ENCODE results near the gene RNU6-9. TPM values are rescaled to one million over a fixed set of nuclear protein-coding genes. Genes with fewer than 3 reads are reported as not detected.

RNU6-9 gene
- total RNA-seq, 1 donor from 2014 or later: not detected

DNA sequence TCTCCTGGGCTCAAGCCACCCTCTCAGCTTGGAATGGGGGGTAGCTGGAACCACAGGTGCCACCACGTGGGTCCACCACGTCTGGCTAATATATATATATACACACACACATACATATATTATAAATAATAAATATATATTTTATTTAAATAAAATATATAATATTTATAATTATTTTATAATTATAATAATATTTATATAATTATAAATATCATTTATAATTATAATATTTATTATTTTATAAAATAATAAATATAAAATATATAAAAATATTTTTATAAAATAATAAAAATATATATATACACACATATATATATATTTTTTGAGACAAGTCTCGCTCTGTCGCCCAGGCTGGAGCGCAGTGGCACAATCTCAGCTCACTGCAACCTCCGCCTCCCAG lies 38.7 kb upstream of the RNU6-9 start:
- DNase-seq: no peak
- no peak overlapping the region for H3K27ac ChIP-seq
- peaks cover 19% of the 10 kb centered on the region for H3K27me3 ChIP-seq
- intact Hi-C loops (cut with DNase I): loop anchor here (10.0 kb wide), 1 partner anchor 90 kb away; no protein-coding TSS in a partner anchor
- peaks cover 17% of the 10 kb centered on the region for H3K4me1 ChIP-seq
- no peak for ATAC-seq
- H3K4me3 ChIP-seq: no peak overlapping the region
- TF ChIP-seq, protein P1, sequence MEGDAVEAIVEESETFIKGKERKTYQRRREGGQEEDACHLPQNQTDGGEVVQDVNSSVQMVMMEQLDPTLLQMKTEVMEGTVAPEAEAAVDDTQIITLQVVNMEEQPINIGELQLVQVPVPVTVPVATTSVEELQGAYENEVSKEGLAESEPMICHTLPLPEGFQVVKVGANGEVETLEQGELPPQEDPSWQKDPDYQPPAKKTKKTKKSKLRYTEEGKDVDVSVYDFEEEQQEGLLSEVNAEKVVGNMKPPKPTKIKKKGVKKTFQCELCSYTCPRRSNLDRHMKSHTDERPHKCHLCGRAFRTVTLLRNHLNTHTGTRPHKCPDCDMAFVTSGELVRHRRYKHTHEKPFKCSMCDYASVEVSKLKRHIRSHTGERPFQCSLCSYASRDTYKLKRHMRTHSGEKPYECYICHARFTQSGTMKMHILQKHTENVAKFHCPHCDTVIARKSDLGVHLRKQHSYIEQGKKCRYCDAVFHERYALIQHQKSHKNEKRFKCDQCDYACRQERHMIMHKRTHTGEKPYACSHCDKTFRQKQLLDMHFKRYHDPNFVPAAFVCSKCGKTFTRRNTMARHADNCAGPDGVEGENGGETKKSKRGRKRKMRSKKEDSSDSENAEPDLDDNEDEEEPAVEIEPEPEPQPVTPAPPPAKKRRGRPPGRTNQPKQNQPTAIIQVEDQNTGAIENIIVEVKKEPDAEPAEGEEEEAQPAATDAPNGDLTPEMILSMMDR (IDR thresholded peaks at IDR 0.05): no peak
- no peaks in the 10 kb centered on the region for H3K9me3 ChIP-seq
- H3K36me3 ChIP-seq: no peaks in the 10 kb centered on the region

DNA sequence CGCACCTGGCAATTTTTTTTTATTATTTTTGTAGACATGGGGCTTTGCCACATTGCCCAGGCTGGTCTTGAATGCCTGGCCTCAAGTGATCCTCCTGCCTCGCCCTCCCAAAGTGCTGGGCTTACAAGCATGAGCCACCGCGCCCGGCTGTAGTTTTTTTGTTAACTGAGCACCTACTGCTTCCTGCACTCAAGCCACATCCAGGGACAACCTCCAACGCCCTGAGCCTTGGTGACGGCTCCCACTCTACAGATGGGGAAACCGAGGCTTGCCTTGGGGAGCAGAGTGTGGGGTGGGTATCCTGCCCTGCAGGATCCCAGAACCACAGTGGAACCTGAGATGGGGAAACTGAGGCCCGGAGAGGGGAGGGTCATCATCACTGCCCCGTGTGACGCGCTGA lies 38.1 kb upstream of the RNU6-9 start:
- peaks cover 21% of the 10 kb centered on the region for H3K4me1 ChIP-seq
- intact Hi-C loops (cut with DNase I): loop anchor here (5.0 to 10.0 kb wide), 2 partner anchors 62 to 90 kb away; partner anchors contain the start of gene KISS1R
- H3K4me3 ChIP-seq: no peak overlapping the region
- H3K27ac ChIP-seq: no peak overlapping the region
- TF ChIP-seq, protein P1 (IDR thresholded peaks at IDR 0.05): no peak
- H3K36me3 ChIP-seq: no peaks in the 10 kb centered on the region
- no peaks in the 10 kb centered on the region for H3K9me3 ChIP-seq
- peaks cover 19% of the 10 kb centered on the region for H3K27me3 ChIP-seq
- DNase-seq (no peak), ATAC-seq (no peak)

DNA sequence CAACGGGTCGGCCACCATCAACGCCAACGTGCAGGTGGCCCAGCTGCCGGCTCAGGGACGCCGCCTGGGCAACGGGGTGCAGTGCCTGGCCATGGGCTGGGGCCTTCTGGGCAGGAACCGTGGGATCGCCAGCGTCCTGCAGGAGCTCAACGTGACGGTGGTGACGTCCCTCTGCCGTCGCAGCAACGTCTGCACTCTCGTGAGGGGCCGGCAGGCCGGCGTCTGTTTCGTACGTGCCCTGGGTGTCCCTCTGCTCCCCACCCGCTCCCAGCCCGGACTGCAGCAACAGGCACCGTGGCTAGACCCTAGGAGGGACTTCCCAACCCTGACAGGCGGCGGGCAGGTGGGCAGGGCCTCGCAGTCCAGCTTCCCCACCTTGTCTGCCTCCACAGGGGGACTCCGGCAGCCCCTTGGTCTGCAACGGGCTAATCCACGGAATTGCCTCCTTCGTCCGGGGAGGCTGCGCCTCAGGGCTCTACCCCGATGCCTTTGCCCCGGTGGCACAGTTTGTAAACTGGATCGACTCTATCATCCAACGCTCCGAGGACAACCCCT lies 37.6 kb upstream of the RNU6-9 start:
- Histone ChIP-seq H3K9me3 (no peaks in the 10 kb centered on the region), H3K27ac (no peak overlapping the region), H3K27me3 (peaks cover 19% of the 10 kb centered on the region), H3K36me3 (no peaks in the 10 kb centered on the region), H3K4me3 (no peak overlapping the region), H3K4me1 (peaks cover 17% of the 10 kb centered on the region)
- TF ChIP-seq, protein P1 (IDR thresholded peaks at IDR 0.05): no peak
- intact Hi-C loops (cut with DNase I): loop anchor here (5.0 to 10.0 kb wide), 2 partner anchors 62 to 91 kb away; partner anchors contain the start of gene KISS1R
- ATAC-seq (no peak), DNase-seq (peak; percentile 65)

DNA sequence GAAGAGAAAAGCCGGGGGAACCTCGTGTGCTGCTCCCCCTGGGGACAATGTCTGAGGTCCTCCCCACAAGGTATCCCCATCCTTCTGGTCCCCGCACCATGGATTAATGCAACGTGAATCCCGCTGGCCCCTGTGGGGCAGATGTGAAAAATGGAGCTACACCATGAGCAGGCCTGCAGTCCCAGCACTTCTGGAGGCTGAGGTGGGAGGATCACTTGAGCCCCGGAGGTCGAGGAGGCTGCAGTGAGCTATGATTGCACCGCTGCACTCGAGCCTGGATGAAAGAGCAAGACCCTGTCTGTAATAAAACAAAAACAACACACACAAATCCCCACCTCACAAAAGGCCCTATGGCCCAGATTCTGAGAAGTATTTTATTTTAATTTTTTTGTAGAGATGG lies 35.0 kb upstream of the RNU6-9 start:
- peaks cover 12% of the 10 kb centered on the region for H3K4me1 ChIP-seq
- H3K27ac ChIP-seq: no peak overlapping the region
- TF ChIP-seq, protein P1 (IDR thresholded peaks at IDR 0.05): no peak
- H3K27me3 ChIP-seq: peaks cover 2% of the 10 kb centered on the region
- intact Hi-C loops (cut with DNase I): loop anchor here (5.0 to 10.0 kb wide), 2 partner anchors 59 to 93 kb away; partner anchors contain the start of gene KISS1R
- no peak overlapping the region for H3K4me3 ChIP-seq
- no peaks in the 10 kb centered on the region for H3K36me3 ChIP-seq
- ATAC-seq (no peak), DNase-seq (no peak)
- no peaks in the 10 kb centered on the region for H3K9me3 ChIP-seq

DNA sequence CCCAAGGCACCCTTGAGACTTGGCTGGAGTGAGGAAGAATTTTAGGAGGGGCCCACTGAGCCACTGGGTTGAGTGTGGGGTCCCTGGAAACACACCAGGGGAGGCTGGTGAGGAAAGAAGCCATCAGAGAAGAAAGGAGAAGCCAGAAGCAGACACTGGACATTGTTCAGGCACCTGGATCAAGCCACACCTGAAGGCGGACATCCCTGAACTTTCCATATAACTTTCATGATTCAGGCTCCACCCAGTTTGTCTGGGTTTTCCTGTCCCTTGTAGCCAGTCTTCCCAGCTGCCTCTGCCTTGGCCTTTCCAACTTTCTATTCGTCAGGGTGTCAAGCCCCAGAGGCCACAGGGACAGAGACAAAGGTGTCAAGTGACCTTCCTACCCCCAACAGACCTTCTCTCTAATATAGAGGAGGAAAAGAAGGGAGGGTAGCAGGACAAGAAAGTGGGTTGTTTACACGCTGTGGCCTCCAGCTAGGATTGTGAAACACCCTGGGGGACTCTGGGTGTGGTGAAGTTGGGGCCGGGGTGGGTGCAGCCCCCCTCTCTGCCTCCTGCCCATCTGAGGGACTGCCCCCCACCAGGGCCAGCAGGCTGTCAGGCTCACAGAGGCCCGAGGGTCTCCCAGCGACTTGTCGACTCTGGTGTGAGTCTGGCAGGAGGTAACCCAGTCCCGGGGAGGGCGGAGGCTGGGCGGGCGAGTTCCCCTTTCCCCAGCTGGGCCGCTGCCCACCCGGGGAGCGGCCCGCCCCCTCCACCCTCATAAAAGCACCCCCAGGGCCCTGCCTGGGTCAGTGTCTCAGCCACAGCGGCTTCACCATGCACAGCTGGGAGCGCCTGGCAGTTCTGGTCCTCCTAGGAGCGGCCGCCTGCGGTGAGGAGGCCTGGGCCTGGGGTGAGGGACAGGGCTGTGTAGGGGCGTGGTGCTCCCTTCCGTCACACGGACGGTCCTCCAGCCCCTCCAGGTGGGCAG lies 34.1 kb upstream of the RNU6-9 start, which contains the start of gene CFD:
Gene CFD (plus strand): TSS at position 797 of the 976 bp plus-strand sequence. CDS start 26 bp downstream, at position 823.
- DNase-seq (peak; percentile 82), ATAC-seq (peak; percentile 19)
- peak within 1 kb of the TSS; percentile 55 for H3K4me3 ChIP-seq
- peak within 1 kb of the TSS; percentile 72 for H3K27ac ChIP-seq
- intact Hi-C loops (cut with DNase I): loop anchor here (5.0 to 10.0 kb wide), 2 partner anchors 58 to 94 kb away; partner anchors contain the start of gene KISS1R
- no peaks in the 10 kb centered on the region for H3K36me3 ChIP-seq
- no peaks in the 10 kb centered on the region for H3K27me3 ChIP-seq
- TF ChIP-seq, protein P1 (IDR thresholded peaks at IDR 0.05): no peak
- H3K9me3 ChIP-seq: no peaks in the 10 kb centered on the region
- H3K4me1 ChIP-seq: peaks cover 14% of the 10 kb centered on the region
